Measurements from ENCODE around the gene ASB1. TPM values are rescaled to one million over a fixed set of nuclear protein-coding genes. Genes with fewer than 3 reads are reported as not detected.

ASB1 gene
- polyA plus RNA-seq, 1 donor (not counting 4 experiments of a cell fraction or from before 2014, with no cell fraction given): 13.0 TPM

DNA sequence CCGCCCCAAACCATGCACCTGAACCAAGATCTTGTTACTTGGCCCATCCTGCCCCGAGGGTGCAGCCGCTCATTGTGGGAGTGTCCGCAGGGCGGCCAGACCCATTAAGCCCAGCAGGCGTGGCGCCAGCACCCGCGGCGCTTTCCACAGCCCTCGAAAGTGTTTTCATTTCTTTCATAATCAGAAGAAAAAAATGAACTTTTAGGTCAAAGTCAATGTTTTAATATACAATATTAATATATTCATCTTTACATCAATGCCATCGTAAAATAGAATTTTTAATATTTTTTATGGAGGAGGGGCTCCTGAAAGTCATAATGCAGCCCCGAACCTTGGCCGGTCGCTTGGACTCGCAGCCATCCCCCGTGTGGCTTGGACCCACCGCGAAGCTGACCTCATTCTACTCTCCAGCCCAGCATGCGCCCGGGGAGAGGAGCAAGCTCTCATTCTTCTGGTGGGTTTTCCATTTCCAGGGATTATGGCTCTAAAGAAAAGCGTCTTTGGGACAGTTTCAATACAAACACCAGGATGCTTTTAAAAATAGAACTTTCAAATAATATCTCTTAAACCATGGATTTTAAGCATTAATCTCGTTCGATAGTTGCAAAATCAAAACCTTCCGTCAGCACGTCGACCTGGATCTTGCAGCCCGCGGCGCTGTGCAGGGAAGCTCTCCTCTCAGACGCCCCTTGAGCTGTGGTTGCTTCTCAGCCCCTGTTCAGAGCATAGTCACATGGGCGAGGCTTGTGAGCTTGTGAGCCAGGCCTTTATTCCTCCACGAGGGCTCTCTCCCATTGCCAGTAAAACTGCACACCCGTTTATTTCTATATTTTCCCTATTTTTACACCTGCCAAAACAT lies 17.2 kb upstream of the ASB1 start:
- dilution Hi-C loops (cut with MboI; ENCODE audit: extremely low pct_ligation_motif_present, low sequenced_read_pairs): no loop called here
- H3K4me2 ChIP-seq (ENCODE audit: control insufficient read depth, extremely low read depth, insufficient read depth, low read depth, low read length): no peak overlapping the region
- FAIRE-seq (no peak), DNase-seq (ENCODE audit: low read depth, low spot score) (no peak)
- no peaks in the 10 kb centered on the region for H3K4me1 ChIP-seq (ENCODE audit: control insufficient read depth, extremely low read depth, insufficient read depth, low read length)
- no peaks in the 10 kb centered on the region for H4K20me1 ChIP-seq (ENCODE audit: control insufficient read depth, extremely low read depth, insufficient read depth, low read length)
- H3K9me1 ChIP-seq (ENCODE audit: control insufficient read depth, extremely low read depth, insufficient read depth, low read length): no peaks in the 10 kb centered on the region
- H3K27ac ChIP-seq (ENCODE audit: control insufficient read depth, insufficient read depth, low read length): no peak overlapping the region
- TF ChIP-seq, protein P1, sequence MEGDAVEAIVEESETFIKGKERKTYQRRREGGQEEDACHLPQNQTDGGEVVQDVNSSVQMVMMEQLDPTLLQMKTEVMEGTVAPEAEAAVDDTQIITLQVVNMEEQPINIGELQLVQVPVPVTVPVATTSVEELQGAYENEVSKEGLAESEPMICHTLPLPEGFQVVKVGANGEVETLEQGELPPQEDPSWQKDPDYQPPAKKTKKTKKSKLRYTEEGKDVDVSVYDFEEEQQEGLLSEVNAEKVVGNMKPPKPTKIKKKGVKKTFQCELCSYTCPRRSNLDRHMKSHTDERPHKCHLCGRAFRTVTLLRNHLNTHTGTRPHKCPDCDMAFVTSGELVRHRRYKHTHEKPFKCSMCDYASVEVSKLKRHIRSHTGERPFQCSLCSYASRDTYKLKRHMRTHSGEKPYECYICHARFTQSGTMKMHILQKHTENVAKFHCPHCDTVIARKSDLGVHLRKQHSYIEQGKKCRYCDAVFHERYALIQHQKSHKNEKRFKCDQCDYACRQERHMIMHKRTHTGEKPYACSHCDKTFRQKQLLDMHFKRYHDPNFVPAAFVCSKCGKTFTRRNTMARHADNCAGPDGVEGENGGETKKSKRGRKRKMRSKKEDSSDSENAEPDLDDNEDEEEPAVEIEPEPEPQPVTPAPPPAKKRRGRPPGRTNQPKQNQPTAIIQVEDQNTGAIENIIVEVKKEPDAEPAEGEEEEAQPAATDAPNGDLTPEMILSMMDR (optimal IDR thresholded peaks at IDR 0.05 in 1 of 3, IDR thresholded peaks at IDR 0.05 in 1 of 3, conservative IDR thresholded peaks at IDR 0.05 in 1 of 3; ENCODE audit: extremely low read depth in 1 of 3, insufficient read depth in 2 of 3, low read length in 3 of 3): no peak
- TF ChIP-seq EZH2 (IDR thresholded peaks at IDR 0.05; ENCODE audit: low read length): no peak
- peaks cover 0 to 5% of the 10 kb centered on the region in 2 experiments for H3K36me3 ChIP-seq (ENCODE audit: control insufficient read depth in 2 of 2, extremely low read depth in 1 of 2, insufficient read depth in 2 of 2, low read length in 2 of 2)
- no peak overlapping the region for H3K9ac ChIP-seq (ENCODE audit: control insufficient read depth, extremely low read depth, insufficient read depth, low read length)
- no peaks in the 10 kb centered on the region for H3K9me3 ChIP-seq (ENCODE audit: control insufficient read depth, low read depth, low read length)
- H3K79me2 ChIP-seq (ENCODE audit: control insufficient read depth, insufficient read depth, low read length): no peaks in the 10 kb centered on the region
- no peak overlapping the region for H3K4me3 ChIP-seq (ENCODE audit: control insufficient read depth in 2 of 3, extremely low read depth in 1 of 3, insufficient read depth in 2 of 3, low read depth in 1 of 3, low read length in 3 of 3)
- H3K27me3 ChIP-seq (ENCODE audit: control insufficient read depth, extremely low read depth, insufficient read depth, low read length): no peaks in the 10 kb centered on the region
- no peak overlapping the region for H2AFZ ChIP-seq (ENCODE audit: control insufficient read depth, low read length)

DNA sequence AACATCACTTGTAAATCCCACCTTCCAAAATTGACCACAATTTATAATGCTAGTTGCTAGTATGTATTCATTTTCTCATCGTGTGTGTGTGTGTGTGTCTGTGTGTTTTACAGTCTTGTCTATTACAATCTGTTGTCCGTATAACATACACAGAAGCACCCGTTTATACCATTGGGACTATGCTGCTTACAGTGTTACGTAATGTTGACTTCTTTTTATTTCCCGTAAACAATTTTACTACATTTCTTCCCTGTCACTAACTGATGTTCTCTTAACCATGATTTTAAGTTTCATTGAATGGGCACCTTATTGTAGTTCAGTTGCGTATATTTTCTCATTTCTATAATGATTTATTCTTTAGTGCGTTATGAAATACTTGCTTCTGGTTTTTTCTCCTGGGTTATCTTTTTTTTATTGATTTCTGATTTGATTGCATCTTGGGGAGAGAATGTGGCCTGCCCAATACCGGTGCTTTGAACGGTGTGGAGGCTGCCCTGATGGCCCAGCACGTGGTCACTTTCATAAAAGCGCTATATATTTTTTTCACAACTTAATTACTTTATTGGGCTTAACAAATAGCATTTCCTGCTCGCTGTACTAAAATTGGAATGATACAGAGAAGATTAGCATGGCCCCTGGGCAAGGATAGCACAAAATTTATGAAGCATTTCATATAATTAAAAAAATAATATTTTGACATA lies 14.5 kb upstream of the ASB1 start:
- no peak for DNase-seq (ENCODE audit: low read depth, low spot score)
- Histone ChIP-seq H3K9ac (ENCODE audit: control insufficient read depth, extremely low read depth, insufficient read depth, low read length) (no peak overlapping the region), H3K36me3 (ENCODE audit: control insufficient read depth in 2 of 2, extremely low read depth in 1 of 2, insufficient read depth in 2 of 2, low read length in 2 of 2) (peaks cover 0 to 3% of the 10 kb centered on the region in 2 experiments), H3K4me1 (ENCODE audit: control insufficient read depth, extremely low read depth, insufficient read depth, low read length) (no peaks in the 10 kb centered on the region), H3K4me3 (ENCODE audit: control insufficient read depth in 2 of 3, extremely low read depth in 1 of 3, insufficient read depth in 2 of 3, low read depth in 1 of 3, low read length in 3 of 3) (no peak overlapping the region), H3K9me1 (ENCODE audit: control insufficient read depth, extremely low read depth, insufficient read depth, low read length) (no peaks in the 10 kb centered on the region), H2AFZ (ENCODE audit: control insufficient read depth, low read length) (no peak overlapping the region), H3K27ac (ENCODE audit: control insufficient read depth, insufficient read depth, low read length) (no peak overlapping the region), H3K27me3 (ENCODE audit: control insufficient read depth, extremely low read depth, insufficient read depth, low read length) (no peaks in the 10 kb centered on the region), H3K4me2 (ENCODE audit: control insufficient read depth, extremely low read depth, insufficient read depth, low read depth, low read length) (no peak overlapping the region), H3K79me2 (ENCODE audit: control insufficient read depth, insufficient read depth, low read length) (no peaks in the 10 kb centered on the region), H4K20me1 (ENCODE audit: control insufficient read depth, extremely low read depth, insufficient read depth, low read length) (no peaks in the 10 kb centered on the region), H3K9me3 (ENCODE audit: control insufficient read depth, low read depth, low read length) (peaks cover 2% of the 10 kb centered on the region)
- no peak for FAIRE-seq
- no peak for TF ChIP-seq EZH2 (IDR thresholded peaks at IDR 0.05; ENCODE audit: low read length)
- TF ChIP-seq, protein P1 (optimal IDR thresholded peaks at IDR 0.05 in 1 of 3, IDR thresholded peaks at IDR 0.05 in 1 of 3, conservative IDR thresholded peaks at IDR 0.05 in 1 of 3; ENCODE audit: extremely low read depth in 1 of 3, insufficient read depth in 2 of 3, low read length in 3 of 3): no peak
- dilution Hi-C loops (cut with MboI; ENCODE audit: extremely low pct_ligation_motif_present, low sequenced_read_pairs): no loop called here

Data from keratinocyte (primary cell).